GM18870 (cell line): Measurements from ENCODE around the gene HELQ.
"Not testable (repeated sequence)": the region's sequence is repeated elsewhere in the genome, so short reads cannot be mapped to it uniquely, and the experiment has no call there.

ENCODE experiments used
- ATAC-seq: cut with Tn5 transposase; IDR thresholded peaks from one replicate; pipeline ENCODE4 v1.9.1; 2021; ENCODE audit warnings: moderate library complexity; ENCODE audit not compliant: unreplicated experiment

The HELQ gene

GRCh38 chr4:83436680-83437079, 18.9 kb downstream of the HELQ start:
- ATAC-seq: no peak

DNA sequence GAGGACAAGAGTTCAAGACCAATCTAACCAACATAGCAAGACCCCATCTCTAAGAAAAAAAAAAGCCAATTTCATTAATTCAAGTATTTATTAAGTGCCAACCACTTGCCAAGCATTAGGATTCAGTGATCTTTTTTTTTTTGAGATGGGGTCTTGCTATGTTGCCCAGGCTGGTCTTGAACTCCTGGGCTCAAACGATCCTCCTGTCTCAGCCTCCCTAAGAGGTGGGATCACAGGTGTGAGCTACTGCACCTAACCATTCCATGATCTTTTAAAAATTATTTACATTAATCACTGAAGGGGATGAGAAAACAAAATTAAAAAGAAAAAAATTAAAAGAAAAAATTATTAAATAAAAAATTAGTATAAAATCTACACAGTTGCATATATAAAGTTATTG, 24.4 kb downstream of the HELQ start:
- ATAC-seq: no peak

GRCh38 chr4:83418211-83418610, 37.4 kb downstream of the HELQ start:
- no peak for ATAC-seq

DNA sequence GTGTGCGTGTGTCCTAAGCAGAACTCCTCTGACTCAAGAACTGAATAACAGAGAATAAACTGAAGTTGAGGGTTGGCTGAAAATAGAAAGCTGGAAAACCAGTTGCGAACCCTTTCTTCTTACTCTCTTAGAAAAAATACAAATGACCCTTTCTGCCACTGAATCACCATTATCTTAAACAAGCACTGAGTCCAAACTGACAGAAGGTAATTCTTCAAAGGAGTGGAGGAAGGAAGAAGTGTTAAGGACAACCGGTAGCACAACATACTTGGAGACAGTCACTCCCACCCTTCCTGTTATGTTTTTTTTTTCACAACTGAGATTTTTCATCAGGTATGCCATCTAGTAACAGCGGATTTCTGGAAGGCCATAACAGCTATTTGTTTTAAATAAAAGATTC, 38.1 kb downstream of the HELQ start:
- ATAC-seq: no peak

GRCh38 chr4:83413676-83414075, 41.9 kb downstream of the HELQ start:
- no peak for ATAC-seq

- no peak for ATAC-seq
These were observed 46.7 kb downstream of the HELQ start for GRCh38 chr4:83408908-83409307.

DNA sequence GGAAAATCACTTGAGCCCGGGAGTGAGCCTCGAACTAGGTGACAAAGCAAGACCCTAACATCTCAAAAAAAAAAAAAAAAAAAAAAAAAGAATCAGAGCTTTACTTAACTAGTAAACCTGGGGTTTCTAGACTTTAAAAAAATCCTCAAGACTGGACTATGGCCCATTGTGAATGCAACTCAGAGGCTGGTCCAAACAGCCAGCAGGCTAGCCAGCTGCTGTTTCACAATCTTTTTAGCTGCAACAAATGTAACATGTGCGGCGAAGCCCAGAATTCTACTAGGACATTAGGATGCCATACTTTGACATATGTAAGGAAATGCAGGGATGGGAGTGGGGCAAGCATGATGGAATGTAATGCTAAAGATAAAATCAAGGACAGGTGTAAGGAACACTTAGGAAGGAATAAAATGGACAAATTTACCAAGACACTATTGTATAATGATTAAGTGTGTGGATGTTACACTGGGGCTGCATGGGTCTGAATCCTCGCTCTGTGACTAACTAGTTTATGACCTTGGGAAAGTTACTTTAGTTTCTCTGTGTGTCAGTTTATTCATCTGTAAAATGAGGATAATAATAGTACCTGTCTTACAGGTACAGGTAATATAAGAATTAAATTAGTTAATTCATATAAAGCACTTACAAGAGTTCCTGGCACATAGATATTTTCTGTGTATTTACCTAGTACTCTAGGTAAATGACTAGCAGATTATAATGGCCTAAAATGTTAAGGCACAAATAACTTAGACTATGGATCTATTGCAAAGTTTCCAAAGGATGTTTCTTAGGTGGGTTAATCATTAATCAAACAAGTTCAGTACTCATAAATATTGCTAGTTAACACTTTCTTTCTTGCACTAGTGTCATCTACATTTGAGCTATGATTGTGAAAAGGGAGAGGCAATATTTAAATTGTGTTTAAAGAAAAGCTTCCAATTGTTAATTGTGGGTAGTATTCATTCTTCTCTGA, 49.5 kb downstream of the HELQ start:
- no peak for ATAC-seq

DNA sequence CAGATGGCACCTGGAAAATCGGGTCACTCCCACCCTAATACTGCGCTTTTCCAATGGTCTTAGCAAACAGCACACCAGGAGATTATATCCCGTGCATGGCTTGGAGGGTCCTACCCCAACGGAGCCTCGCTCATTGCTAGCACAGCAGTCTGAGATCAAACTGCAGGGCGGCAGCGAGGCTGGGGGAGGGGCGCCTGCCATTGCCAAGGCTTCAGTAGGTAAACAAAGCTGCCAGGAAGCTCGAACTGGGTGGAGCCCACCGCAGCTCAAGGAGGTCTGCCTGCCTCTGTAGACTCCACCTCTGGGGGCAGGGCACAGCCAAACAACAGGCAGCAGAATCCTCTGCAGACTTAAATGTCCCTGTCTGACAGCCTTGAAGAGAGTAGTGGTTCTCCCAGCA, 57.5 kb downstream of the HELQ start:
- not testable (repeated sequence) for ATAC-seq

DNA sequence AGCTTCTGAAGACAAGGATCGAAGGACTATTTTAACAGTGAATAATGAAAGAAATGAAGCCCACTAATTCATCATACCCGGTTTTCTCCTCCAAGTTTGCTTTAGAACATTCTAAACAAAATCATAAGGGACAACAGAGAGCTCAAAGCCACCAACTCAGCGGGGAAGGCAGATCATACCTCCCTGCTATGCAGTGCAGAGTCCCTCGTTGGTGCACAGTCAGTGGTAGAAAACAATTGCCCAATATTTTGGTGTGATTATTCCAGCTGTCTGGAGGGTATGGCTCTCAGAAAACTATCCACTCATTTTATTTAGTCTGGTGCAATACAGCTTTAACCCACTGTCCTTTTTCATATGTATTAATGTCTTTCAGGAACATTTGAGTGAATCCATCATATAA, 61.7 kb downstream of the HELQ start:
- no peak for ATAC-seq

DNA sequence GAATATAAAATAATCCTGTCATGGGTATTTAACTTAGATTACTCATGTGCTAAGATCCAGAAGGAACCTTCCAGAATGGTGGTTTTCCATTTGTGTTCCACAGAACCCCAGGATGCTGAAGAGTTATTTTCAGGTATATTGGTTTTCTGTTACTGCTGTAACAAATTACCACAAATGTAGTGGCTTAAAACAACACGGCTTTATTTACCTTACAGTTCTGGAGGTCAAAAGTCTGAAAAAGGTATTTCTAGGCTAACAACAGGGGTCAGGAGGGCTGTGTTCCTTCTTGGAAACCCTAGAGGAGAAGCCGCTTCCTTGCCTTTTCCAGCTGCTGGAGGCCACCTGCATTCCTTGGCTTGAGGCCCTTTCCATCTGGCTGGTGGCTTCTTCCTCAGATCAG, 63.1 kb downstream of the HELQ start:
- ATAC-seq: no peak

GRCh38 chr4:83390944-83391343, 64.7 kb downstream of the HELQ start:
- ATAC-seq: no peak

DNA sequence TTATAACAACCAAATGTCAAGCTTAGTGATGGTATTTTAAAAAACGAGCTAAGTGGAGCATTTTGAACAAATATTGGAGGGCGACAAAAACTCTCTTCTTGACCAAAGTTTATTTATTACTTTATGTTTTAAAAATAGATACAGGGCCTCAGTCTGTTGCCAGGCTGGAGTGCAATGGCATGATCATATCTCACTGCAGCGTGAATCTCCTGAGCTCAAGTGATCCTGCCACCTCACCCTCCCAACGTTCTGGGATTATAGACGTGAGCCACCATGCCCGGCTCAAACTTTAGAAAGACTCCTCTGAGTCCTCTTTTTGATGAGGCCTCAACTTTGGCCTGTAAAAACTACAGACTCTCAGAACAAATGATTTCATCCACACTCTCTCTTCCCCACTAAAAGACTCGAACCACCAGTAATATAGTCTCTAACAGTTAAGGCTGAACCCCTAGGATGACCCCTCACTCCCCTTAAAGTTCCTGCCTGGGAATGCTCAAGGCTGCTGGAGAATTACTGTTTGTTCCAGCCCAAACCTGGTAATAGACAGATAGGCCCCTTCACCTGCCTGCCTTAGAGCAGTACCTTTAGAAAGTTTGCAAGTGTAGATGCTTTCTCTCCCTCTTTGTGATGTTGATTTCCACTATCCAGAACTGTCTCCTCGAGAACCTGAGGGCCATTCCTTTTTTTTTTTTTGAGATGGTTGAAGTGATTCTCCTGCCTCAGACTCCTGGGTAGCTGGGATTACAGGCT, 65.7 kb downstream of the HELQ start:
- ATAC-seq: no peak

GRCh38 chr4:83389037-83389720, 66.4 kb downstream of the HELQ start:
- ATAC-seq: no peak

GRCh38 chr4:83388313-83388676, 67.3 kb downstream of the HELQ start:
- ATAC-seq: no peak

GRCh38 chr4:83387476-83388312, 67.9 kb downstream of the HELQ start:
- no peak for ATAC-seq

DNA sequence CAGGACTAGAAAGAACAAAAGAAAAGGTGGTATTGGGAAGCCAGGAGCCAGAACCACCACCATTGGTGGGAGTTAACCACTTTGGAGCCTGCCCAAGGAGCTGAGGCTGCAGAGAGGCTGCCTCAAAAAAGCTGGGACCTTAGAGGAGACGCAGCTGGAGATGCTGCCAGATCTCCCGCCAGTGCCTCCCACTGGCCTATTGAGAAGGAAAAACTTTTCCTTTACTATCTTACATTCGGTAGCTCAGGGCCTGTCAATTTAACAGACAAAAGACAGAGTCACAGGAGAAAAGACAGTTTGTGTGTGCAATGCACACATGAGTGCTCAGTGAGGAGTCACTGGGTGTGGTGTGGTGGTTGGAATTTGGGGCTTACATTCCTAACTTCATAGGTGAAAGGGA, 68.6 kb downstream of the HELQ start:
- ATAC-seq: no peak

- no peak for ATAC-seq
These were observed 72.8 kb downstream of the HELQ start for GRCh38 chr4:83382850-83383249.

GRCh38 chr4:83381173-83381572, 74.5 kb downstream of the HELQ start:
- no peak for ATAC-seq

- ATAC-seq: no peak
These were observed 77.2 kb downstream of the HELQ start for GRCh38 chr4:83378419-83378818.

DNA sequence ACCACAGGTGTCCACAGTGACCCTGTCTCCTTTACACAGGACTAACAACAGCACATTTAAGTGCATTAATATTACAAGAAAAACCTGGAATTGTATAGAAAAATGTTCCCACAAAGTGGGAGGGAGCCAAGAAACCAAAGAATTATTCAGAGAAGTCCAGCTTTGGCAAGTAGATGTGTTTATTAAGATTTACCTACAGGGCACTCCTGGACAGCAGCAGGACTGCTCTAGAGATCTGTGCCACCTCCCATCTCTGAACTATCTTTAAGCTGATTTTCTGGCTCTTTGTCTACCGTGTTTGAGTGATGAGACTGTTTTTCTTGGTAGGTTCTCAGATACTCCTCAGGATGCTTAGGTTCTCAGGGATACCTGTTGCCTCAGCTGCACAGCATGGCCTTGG, 82.7 kb downstream of the HELQ start:
- ATAC-seq: no peak

DNA sequence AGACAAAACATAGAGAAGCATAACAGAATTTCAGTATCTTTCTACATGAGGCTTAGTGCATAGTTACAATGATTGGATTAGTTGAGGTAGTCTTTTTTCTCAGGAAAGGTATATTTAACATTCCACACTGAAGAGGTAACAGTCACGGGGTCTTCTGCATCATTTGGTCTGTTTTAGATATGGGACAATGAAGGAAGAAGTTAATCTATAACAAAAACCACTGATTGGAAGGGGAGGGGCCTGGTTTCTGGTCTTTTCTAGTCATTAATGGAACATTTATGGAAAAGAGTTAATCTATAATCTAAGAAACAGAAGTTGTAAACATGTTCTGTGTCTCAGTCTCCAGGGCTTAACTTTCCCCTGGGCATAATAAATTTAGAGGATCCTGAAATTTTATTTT, 83.7 kb downstream of the HELQ start:
- ATAC-seq: no peak
